ENCODE measurements around the gene EID2.

EID2 gene

DNA sequence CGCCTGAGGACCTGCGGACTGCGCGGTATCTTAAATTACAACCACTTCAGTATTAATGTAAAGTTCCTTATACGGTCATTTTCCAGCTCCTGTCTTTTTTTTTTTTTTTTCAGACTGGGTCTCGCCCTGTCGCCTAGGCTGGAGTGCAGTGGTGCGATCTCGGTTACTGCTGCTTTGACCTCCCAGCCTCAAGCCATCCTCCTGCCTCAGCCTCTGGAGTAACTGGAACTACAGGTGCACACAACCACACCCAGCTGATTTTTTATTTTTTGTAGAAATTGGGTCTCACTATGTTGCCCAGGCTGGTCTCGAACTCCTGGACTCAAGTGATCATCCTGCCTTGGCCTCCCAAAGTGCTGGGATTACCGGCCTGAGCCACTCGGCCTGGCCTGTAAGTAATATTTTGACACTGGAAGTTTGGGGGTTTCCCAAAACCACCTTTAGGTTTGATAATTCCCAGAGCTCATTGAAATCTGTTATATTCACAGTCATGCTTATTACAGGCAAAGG, 6.9 kb downstream of the EID2 start:
- no peak for DNase-seq

GRCh38 chr19:39532233-39533002, 7.5 kb downstream of the EID2 start, which contains the start of gene EID2B:
Gene EID2B, minus strand, starts transcription at chr19:39532852. Its CDS starts 50 bp downstream, at chr19:39532802.
- peak; percentile 99 for DNase-seq

- no peak for DNase-seq
Observed at GRCh38 chr19:39531834-39532232, 8.1 kb downstream of the EID2 start.

- DNase-seq: no peak
Observed at GRCh38 chr19:39525205-39525604, 14.8 kb downstream of the EID2 start.

- DNase-seq: peak; percentile 53
Observed at GRCh38 chr19:39524495-39524894, 15.5 kb downstream of the EID2 start.

DNA sequence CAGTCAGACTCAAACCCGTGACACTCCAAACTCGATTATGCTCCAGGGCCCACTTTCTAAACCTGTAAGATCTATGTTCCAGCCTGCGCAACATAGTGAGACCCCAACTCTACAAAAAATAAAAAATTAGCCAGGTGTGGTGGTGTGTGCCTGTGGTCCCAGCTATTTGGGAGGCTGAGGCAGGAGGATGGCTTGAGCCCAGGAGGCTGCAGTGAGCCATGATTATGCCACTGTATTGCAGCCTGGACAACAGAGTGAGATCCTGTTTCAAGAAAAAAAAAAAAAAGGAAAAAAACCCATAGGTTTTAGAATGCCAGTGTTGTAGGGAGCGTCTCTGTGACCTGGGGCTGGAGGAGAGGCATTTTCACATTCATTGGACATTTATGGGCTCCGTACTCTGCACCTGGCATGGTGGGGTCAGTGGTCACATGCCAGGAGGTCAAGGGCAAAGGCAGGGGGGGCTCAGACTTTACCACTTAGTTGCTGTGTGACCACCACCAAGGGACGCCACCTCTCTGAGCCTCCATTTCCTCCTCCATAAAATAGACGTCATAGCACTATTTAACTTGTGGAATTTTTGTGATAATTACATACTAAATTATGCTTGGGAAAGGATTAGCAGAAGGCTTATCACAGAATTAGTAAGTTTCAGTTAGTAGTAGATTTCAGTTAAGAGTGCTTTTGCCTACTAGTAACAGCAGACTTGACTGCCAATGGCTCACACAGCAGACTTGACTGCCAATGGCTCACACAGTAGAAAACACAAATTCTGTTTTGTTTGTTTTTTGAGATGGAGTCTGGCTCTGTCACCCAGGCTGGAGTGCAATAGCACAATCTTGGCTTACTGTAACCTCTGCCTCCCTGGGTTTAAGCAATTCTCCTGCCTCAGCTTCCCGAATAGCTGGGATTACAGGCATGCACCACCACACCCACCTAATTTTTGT, 19.1 kb downstream of the EID2 start:
- no peak for DNase-seq

- peak; percentile 75 for DNase-seq
Observed at GRCh38 chr19:39518975-39519374, 21.0 kb downstream of the EID2 start.

DNA sequence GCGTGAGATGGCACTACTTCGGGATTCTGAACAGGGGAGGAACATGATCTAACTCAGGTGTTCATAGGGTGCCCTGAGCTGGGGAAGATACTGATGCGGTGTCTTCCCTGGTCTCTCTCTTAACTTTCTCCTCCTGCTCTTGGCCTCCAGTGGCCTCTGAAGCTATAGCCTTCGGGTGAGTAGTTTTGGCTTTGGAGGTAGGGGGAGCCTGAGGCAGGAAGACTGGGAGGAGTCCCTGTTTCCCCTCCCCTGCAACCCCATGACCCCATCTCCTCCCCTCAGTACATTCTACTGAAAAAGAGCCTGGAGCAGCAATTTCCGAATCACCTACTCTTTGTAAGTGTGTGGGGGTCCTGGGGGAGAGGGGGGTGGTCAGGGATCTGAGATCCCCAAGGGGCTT, 21.5 kb downstream of the EID2 start:
- DNase-seq: peak; percentile 65

- no peak for DNase-seq
Observed at GRCh38 chr19:39517432-39517831, 22.5 kb downstream of the EID2 start.

- no peak for DNase-seq
Observed at GRCh38 chr19:39516270-39516669, 23.7 kb downstream of the EID2 start.

GRCh38 chr19:39515551-39516191, 24.3 kb downstream of the EID2 start:
- peak; percentile 76 for DNase-seq

GRCh38 chr19:39514840-39515550, 25.0 kb downstream of the EID2 start, which contains the start of gene SELENOV:
Gene SELENOV, plus strand, starts transcription at chr19:39515139. Its CDS starts 74 bp downstream, at chr19:39515213.
- DNase-seq: peak; percentile 76

DNA sequence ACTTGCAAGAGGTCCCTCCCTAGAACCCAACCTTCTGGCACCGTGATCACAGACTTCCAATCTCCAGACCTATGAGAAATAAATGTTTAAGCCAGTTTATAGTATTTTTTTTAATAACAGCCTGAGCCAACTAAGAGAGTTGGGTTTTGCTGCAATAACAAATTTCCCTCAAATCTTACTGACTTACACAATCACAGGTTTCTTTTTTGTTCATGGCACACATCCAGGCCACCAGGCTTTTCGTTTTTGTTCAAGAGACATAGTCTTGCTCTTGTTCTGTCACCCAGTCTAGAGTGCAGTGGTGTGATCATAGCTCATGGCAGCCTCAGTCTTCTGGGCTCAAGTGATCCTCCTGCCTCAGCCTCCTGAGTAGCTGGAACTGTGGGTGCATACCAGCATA, 27.0 kb downstream of the EID2 start:
- no peak for DNase-seq

DNA sequence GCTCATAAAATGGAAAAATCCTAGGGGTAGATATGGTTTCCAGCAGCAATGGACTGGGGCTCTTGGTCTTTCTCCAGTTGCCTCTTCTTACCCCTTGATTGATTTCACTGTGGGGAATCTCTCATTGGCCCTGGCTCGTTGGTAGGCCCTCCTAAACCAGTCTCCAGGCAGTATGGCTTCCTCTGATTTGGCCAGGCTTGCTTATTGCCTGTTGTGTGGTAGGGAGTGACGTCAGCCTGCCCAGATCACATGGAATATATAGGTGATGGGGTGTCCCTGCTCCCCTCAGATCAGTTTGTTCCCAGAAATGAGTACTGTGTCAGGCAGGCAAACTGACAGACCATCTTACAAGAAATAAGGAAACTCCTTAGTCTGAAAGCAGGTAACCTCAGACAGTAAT, 30.7 kb downstream of the EID2 start:
- no peak for DNase-seq

DNA sequence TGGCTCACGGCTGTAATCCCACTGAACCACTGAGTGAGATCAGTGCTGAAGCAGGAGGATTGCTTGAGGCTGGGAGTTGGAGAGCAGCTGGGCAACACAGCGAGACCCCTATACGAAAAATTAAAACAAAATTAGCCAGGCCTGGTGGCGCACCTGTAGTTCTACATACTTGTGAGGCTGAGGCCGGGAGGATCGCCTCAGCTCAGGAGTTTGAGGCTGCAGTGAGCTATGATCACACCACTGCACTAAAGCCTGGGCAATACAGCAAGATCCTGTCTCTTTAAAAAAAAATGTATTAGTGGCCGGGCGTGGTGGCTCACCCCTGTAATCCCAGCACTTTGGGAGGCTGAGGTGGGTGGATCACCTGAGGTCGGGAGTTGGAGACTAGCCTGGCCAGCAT, 31.3 kb downstream of the EID2 start:
- DNase-seq: no peak

DNA sequence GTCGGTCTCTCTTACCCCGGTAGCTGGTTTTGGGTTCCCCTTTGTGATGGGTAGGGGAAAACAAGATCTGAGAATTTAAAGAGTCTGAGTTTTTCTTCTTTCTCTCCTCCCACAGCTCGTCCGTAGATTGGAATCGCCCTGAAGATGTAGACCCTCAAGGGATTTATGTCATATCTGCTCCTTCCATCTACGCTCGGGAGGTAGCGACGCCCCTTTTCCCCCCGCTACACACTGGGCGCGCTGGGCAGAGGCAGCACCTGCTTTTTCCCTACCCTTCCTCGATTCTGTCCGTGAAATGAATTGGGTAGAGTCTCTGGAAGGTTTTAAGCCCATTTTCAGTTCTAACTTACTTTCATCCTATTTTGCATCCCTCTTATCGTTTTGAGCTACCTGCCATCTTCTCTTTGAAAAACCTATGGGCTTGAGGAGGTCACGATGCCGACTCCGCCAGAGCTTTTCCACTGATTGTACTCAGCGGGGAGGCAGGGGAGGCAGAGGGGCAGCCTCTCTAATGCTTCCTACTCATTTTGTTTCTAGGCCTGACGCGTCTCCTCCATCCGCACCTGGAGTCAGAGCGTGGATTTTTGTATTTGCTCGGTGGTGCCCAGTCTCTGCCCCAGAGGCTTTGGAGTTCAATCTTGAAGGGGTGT, 32.1 kb downstream of the EID2 start:
- no peak for DNase-seq

GRCh38 chr19:39506944-39507714, 32.8 kb downstream of the EID2 start:
- peak; percentile 99 for DNase-seq

- DNase-seq: no peak
Observed at GRCh38 chr19:39506598-39506943, 33.4 kb downstream of the EID2 start.

DNA sequence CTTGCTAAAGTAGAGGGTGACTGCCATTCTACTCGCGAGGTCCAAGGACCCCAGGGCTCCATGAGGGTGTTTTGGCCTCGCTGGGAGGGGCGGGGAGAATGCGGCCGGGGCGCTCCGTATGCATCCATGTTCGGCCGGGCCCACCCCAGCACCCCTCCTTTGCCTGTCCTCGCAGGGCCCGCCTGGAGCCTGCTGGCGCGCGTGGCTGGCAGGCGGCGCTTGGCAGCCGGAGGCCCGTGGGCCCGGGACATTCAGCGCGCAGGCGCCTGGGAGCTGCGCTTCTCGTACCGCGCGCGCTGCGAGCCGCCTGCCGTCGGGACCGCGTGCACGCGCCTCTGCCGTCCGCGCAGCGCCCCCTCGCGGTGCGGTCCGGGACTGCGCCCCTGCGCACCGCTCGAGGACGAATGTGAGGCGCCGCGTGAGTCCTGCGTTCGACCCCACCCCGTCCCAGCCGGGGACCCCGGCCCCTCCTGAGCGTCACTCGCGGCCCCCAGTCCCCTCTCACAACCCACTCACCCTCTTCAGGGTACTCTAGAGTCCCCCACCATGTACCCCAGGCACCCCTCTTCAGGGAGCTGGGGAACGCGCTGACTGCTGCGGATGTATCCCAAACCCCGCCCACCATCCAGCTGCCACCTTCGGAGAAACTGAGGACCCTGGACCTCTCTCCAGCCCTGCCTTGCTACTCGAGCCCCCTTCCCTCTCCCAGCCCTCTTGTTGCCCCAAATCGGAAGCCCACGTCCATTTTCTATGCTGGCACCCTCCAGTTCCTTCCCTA, 37.1 kb downstream of the EID2 start:
- no peak for DNase-seq

DNA sequence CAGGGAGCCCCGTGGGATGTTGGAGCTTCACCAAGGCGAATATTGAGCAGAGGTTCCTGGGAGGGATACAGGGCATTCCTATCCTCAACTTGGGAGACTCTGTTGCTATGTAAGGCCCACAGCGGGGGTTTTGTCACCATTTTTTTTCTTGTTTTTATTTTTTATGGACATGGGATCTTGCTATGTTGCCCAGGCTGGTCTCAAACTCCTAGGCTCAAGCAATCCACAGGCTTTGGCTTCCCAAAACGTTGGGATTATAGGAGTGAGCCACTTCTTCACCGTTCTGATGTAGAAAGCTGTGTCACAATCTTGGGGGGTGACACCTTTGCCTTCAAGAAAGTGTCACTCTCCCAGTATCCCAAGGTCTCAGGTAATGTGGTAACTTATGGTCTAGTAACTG, 38.6 kb downstream of the EID2 start:
- DNase-seq: no peak

Data from DMS53 (cell line).